GM12878 (cell line): ENCODE data around the gene GRIPAP1.

ENCODE experiments used
- GABPA ChIP-seq: IDR thresholded peaks from 2 replicates; pipeline ENCODE4 v1.6.1; 2014; ENCODE audit warnings: antibody characterized with exemption, low read depth, mild to moderate bottlenecking, inconsistent platforms
- POLR2AphosphoS5 ChIP-seq: IDR thresholded peaks from 2 replicates; pipeline ENCODE4 v1.6.1; 2011; ENCODE audit warnings: mild to moderate bottlenecking, low read length, inconsistent platforms
- TF ChIP-seq, protein P1 (sequence below), 3 experiments: IDR thresholded peaks in 2 of 3; conservative IDR thresholded peaks in 1 of 3; 2 replicates each; pipeline ENCODE4 v1.5.1; 2011; ENCODE audit warnings: low read depth in 3 of 3, low read length in 3 of 3, mild to moderate bottlenecking in 3 of 3, control low read depth in 2 of 3, moderate library complexity in 2 of 3, inconsistent platforms in 1 of 3, mixed read lengths in 1 of 3; ENCODE audit not compliant: control insufficient read depth in 2 of 3, insufficient read depth in 1 of 3; ENCODE audit errors: extremely low read depth in 1 of 3

DNA sequence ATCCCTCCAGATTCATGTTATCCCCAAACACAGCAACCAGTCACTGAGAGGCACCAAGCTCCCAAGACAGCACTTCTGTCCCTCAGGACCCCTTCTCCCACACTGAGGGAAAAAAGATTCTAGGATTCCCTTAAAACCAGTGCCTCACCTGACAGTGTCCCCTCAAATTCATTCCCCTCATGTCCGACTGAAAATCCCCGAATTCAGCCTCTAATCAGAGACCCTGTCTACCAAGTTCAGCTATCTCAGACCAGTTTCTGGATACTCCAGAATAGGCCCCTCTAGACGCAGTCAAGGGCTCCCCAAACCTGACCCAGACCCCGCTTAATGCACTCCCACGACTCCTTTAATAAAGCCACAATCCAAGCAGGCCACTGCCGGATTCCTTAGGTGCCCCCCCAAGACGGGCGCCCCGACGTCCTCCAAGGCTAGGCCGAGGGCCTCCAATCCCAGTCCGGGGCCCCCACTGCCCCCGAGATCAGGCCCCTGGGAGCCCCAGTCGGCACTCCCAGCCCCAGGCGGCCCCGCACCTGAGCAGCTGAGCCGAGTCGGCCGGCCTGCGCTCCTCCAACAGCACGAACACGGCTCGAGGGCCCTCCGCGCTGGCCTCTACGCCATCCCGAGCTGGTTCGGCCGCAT is 40.6 kb upstream of the GRIPAP1 start:
- TF ChIP-seq, protein P1, sequence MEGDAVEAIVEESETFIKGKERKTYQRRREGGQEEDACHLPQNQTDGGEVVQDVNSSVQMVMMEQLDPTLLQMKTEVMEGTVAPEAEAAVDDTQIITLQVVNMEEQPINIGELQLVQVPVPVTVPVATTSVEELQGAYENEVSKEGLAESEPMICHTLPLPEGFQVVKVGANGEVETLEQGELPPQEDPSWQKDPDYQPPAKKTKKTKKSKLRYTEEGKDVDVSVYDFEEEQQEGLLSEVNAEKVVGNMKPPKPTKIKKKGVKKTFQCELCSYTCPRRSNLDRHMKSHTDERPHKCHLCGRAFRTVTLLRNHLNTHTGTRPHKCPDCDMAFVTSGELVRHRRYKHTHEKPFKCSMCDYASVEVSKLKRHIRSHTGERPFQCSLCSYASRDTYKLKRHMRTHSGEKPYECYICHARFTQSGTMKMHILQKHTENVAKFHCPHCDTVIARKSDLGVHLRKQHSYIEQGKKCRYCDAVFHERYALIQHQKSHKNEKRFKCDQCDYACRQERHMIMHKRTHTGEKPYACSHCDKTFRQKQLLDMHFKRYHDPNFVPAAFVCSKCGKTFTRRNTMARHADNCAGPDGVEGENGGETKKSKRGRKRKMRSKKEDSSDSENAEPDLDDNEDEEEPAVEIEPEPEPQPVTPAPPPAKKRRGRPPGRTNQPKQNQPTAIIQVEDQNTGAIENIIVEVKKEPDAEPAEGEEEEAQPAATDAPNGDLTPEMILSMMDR (IDR thresholded peaks at IDR 0.05 in 2 of 3, conservative IDR thresholded peaks at IDR 0.05 in 1 of 3; ENCODE audit: control insufficient read depth in 2 of 3, extremely low read depth in 1 of 3, insufficient read depth in 1 of 3, low read depth in 3 of 3, low read length in 3 of 3), result no peak
- TF ChIP-seq GABPA, result no peak
- TF ChIP-seq POLR2AphosphoS5, result no peak; the same call in 1 of the 2 replicates
